GM23338 (cell line): ENCODE measurements around the gene TBCEL. TPM values are rescaled to one million over a fixed set of nuclear protein-coding genes. Genes with fewer than 3 reads are reported as not detected.

ENCODE experiments used
- ATAC-seq: fragments of 200-7000 bp; cut with Tn5 transposase; 3 replicates; pipeline ENCODE4 v1.9.1; 2020
- DNase-seq: peaks from one replicate; pipeline ENCODE4 v3.0.0-alpha.2; 2015; ENCODE audit warnings: low spot score
- H2AFZ ChIP-seq: fragments of 200-600 bp; sonication (generic); 2 replicates; pipeline ENCODE4 v1.8.0; 2016; ENCODE audit warnings: antibody characterized with exemption, mild to moderate bottlenecking, moderate library complexity
- H3F3A ChIP-seq: fragments of 200-600 bp; sonication (generic); replicated peaks from 2 replicates; pipeline ENCODE4 v1.8.0; 2017; ENCODE audit warnings: antibody characterized with exemption, mixed run types, low read depth
- H3K27ac ChIP-seq: fragments of 200-600 bp; sonication (generic); 2 replicates; pipeline ENCODE4 v1.6.1; 2016; ENCODE audit warnings: low read depth
- H3K27me3 ChIP-seq: fragments of 200-600 bp; sonication (generic); 2 replicates; pipeline ENCODE4 v1.8.0; 2016; ENCODE audit warnings: mild to moderate bottlenecking, mixed run types, moderate library complexity; ENCODE audit not compliant: insufficient read depth
- H3K36me3 ChIP-seq: fragments of 200-600 bp; sonication (generic); 2 replicates; pipeline ENCODE4 v1.8.0; 2016; ENCODE audit warnings: mild to moderate bottlenecking; ENCODE audit not compliant: insufficient read depth
- H3K4me1 ChIP-seq: fragments of 200-600 bp; sonication (generic); 2 replicates; pipeline ENCODE4 v1.8.0; 2016; ENCODE audit warnings: mild to moderate bottlenecking, moderate library complexity; ENCODE audit not compliant: insufficient read depth
- H3K4me2 ChIP-seq: fragments of 200-600 bp; sonication (generic); 2 replicates; pipeline ENCODE4 v1.7.1; 2017; ENCODE audit warnings: mixed run types
- H3K4me3 ChIP-seq: fragments of 200-600 bp; sonication (generic); 2 replicates; pipeline ENCODE4 v1.6.1; 2016; ENCODE audit warnings: mixed run types
- H3K79me2 ChIP-seq: fragments of 200-600 bp; sonication (generic); replicated peaks from 2 replicates; pipeline ENCODE4 v1.8.0; 2017; ENCODE audit warnings: mild to moderate bottlenecking; ENCODE audit not compliant: insufficient read depth
- H3K9me2 ChIP-seq: fragments of 200-600 bp; sonication (generic); 2 replicates; pipeline ENCODE4 v1.8.0; 2017; ENCODE audit not compliant: insufficient read depth
- H4K20me1 ChIP-seq: fragments of 200-600 bp; sonication (generic); replicated peaks from 2 replicates; pipeline ENCODE4 v1.8.0; 2017; ENCODE audit warnings: mild to moderate bottlenecking; ENCODE audit not compliant: insufficient read depth
- H3K27ac Mint-ChIP-seq: 2 replicates; pipeline ENCODE4 v1.8.0; 2020; ENCODE audit warnings: inconsistent platforms, mild to moderate bottlenecking, moderate library complexity, mixed read lengths
- H3K27me3 Mint-ChIP-seq: 3 replicates; pipeline ENCODE4 v1.8.0; 2022; ENCODE audit warnings: low read depth, mild to moderate bottlenecking, moderate library complexity, mixed read lengths, inconsistent platforms; ENCODE audit not compliant: insufficient read depth, poor library complexity
- H3K36me3 Mint-ChIP-seq: 3 replicates; pipeline ENCODE4 v1.8.0; 2021; ENCODE audit warnings: low read depth, mild to moderate bottlenecking, inconsistent platforms, moderate library complexity, mixed read lengths
- H3K4me1 Mint-ChIP-seq: 3 replicates; pipeline ENCODE4 v1.8.0; 2020; ENCODE audit warnings: mild to moderate bottlenecking, inconsistent platforms, mixed read lengths
- H3K4me3 Mint-ChIP-seq: 3 replicates; pipeline ENCODE4 v1.8.0; 2021; ENCODE audit warnings: moderate library complexity, mild to moderate bottlenecking, inconsistent platforms, mixed read lengths
- H3K9me3 Mint-ChIP-seq: 3 replicates; pipeline ENCODE4 v1.8.0; 2020; ENCODE audit warnings: moderate library complexity, mild to moderate bottlenecking, inconsistent platforms, mixed read lengths
- CREB1 ChIP-seq: fragments of 250-450 bp; sonication (Bioruptor Pico); IDR thresholded peaks from 2 replicates; pipeline ENCODE4 v1.5.0; 2020; ENCODE audit warnings: low read depth, mild to moderate bottlenecking, moderate library complexity
- CTCF ChIP-seq, 2 experiments: fragments of 200-600 bp in 1 of 2; sonication (generic) in 1 of 2; conservative IDR thresholded peaks; 2 replicates each; pipeline versions ENCODE4 v1.5.1 to v1.6.1; 2016 to 2017; ENCODE audit warnings: antibody characterized with exemption in 2 of 2, low read depth in 2 of 2, mild to moderate bottlenecking in 2 of 2, moderate library complexity in 1 of 2
- ETS1 ChIP-seq: IDR thresholded peaks from 2 replicates; pipeline ENCODE4 v1.6.1; 2016; ENCODE audit warnings: antibody characterized with exemption
- EZH2 ChIP-seq: fragments of 200-600 bp; sonication (generic); IDR thresholded peaks from one replicate; pipeline ENCODE4 v1.8.0; 2017; ENCODE audit warnings: antibody characterized with exemption, mild to moderate bottlenecking, low read depth; ENCODE audit not compliant: unreplicated experiment
- EZH2phosphoT487 ChIP-seq: fragments of 200-600 bp; sonication (generic); IDR thresholded peaks from one replicate; pipeline ENCODE4 v1.8.1; 2018; ENCODE audit warnings: antibody characterized with exemption; ENCODE audit not compliant: unreplicated experiment
- JUNB ChIP-seq: IDR thresholded peaks from one replicate; pipeline ENCODE4 v1.6.1; 2016; ENCODE audit warnings: antibody characterized with exemption; ENCODE audit not compliant: unreplicated experiment
- POLR2AphosphoS5 ChIP-seq: IDR thresholded peaks from 2 replicates; pipeline ENCODE4 v1.6.1; 2016; ENCODE audit warnings: antibody characterized with exemption, low read depth
- REST ChIP-seq: IDR thresholded peaks from one replicate; pipeline ENCODE4 v1.6.1; 2018; ENCODE audit warnings: antibody characterized with exemption; ENCODE audit not compliant: unreplicated experiment
- ZNF114 ChIP-seq: fragments of 250-450 bp; sonication (Bioruptor Pico); IDR thresholded peaks from 2 replicates; pipeline ENCODE4 v1.5.0; 2020; ENCODE audit warnings: mild to moderate bottlenecking, moderate library complexity
- ZNF331 ChIP-seq: fragments of 250-450 bp; sonication (Bioruptor Pico); IDR thresholded peaks from 2 replicates; pipeline ENCODE4 v1.5.0; 2020; ENCODE audit warnings: low read depth, mild to moderate bottlenecking, moderate library complexity
- polyA plus RNA-seq: library from polyadenylated mRNA; unstranded; fragments of >200 nt; fragmentation: Nextera tagmentation; extraction: Ambion mirVana; gene quantifications from 2 replicates; pipeline ENCODE4 v1.2.1, GENCODE V29; 2016
- total RNA-seq: library from RNA; depleted of rRNA; stranded (reverse); fragments of >200 nt; shearing (Covaris generic); gene quantifications from 2 replicates; pipeline ENCODE4 v1.2.3, GENCODE V29; 2014

The TBCEL gene
- total and polyA plus RNA-seq, 2 experiments from 2014 or later = 5.4 to 16.2 TPM

- peaks cover 6% of the 10 kb centered on the region; the same call in 1 of the 2 replicates for H3K36me3 ChIP-seq
- H3F3A ChIP-seq = no peaks in the 10 kb centered on the region
- Mint-ChIP-seq H3K4me1 (no peaks in the 10 kb centered on the region), H3K4me3 (no peak overlapping the region), H3K9me3 (no peaks in the 10 kb centered on the region), H3K36me3 (peaks cover 17% of the 10 kb centered on the region; the same call in 2 of the 3 replicates), H3K27me3 (no peaks in the 10 kb centered on the region), H3K27ac (no peak overlapping the region)
- ATAC-seq = no peak
- no peaks in the 10 kb centered on the region for H3K4me1 ChIP-seq
- H3K27ac ChIP-seq = no peak overlapping the region
- H4K20me1 ChIP-seq = no peaks in the 10 kb centered on the region
- TF ChIP-seq ZNF331 (CRISPR knock-in tag) (no peak), ETS1 (no peak)
- no peak overlapping the region for H3K4me3 ChIP-seq
- no peaks in the 10 kb centered on the region for H3K79me2 ChIP-seq
- no peaks in the 10 kb centered on the region for H3K27me3 ChIP-seq
- no peak for DNase-seq
- no peak overlapping the region for H2AFZ ChIP-seq
- no peaks in the 10 kb centered on the region for H3K9me2 ChIP-seq
- H3K4me2 ChIP-seq = no peak overlapping the region
Observed at GRCh38 chr11:121057922-121058321, 34.0 kb downstream of the TBCEL start.

GRCh38 chr11:121058941-121059340 is 35.0 kb downstream of the TBCEL start:
- Mint-ChIP-seq H3K27me3 (no peaks in the 10 kb centered on the region), H3K4me1 (no peaks in the 10 kb centered on the region), H3K27ac (no peak overlapping the region), H3K9me3 (no peaks in the 10 kb centered on the region), H3K4me3 (no peak overlapping the region), H3K36me3 (peaks cover 13% of the 10 kb centered on the region; the same call in 2 of the 3 replicates)
- Histone ChIP-seq H3K36me3 (peaks cover 6% of the 10 kb centered on the region; the same call in 1 of the 2 replicates), H3K79me2 (no peaks in the 10 kb centered on the region), H3K27me3 (no peaks in the 10 kb centered on the region), H4K20me1 (no peaks in the 10 kb centered on the region), H3K27ac (no peak overlapping the region), H3K4me3 (no peak overlapping the region), H3K4me1 (no peaks in the 10 kb centered on the region), H3K4me2 (no peak overlapping the region), H3K9me2 (no peaks in the 10 kb centered on the region), H3F3A (no peaks in the 10 kb centered on the region), H2AFZ (no peak overlapping the region)
- ATAC-seq = no peak
- TF ChIP-seq EZH2phosphoT487 (no peak), ZNF331 (CRISPR knock-in tag) (no peak), CTCF (conservative IDR thresholded peaks at IDR 0.05; ENCODE audit: low read depth in 2 of 2) (no peak), CREB1 (CRISPR knock-in tag) (no peak), EZH2 (no peak), REST (no peak), ZNF114 (no peak), POLR2AphosphoS5 (no peak), JUNB (no peak)
- DNase-seq = no peak
